GM10248 (cell line): ENCODE results near the gene NGEF.
"Not testable (repeated sequence)": the region's sequence is repeated elsewhere in the genome, so short reads cannot be mapped to it uniquely, and the experiment has no call there.

ENCODE experiments used
- CTCF ChIA-PET: fragments of 300-600 bp; sonication (Branson Sonifier 250); formaldehyde crosslinking; extraction: SDS; loops from one replicate; lab custom pipeline; 2021; ENCODE audit warnings: antibody characterized with exemption; lab: Yijun Ruan, JAX
- POLR2A ChIA-PET: fragments of 350-650 bp; sonication (Branson Sonifier 250); formaldehyde crosslinking; extraction: SDS; loops from one replicate; lab custom pipeline; 2020; ENCODE audit warnings: antibody characterized with exemption; lab: Yijun Ruan, JAX
- DNase-seq: peaks from one replicate; pipeline ENCODE4 v3.0.0; 2012; ENCODE audit errors: extremely low spot score
- TF ChIP-seq, protein P1 (sequence below): IDR thresholded peaks from 2 replicates; pipeline ENCODE4 v1.5.1; 2012; ENCODE audit warnings: mild to moderate bottlenecking, low read depth; ENCODE audit errors: extremely low read depth, missing control alignments, control extremely low read depth

NGEF gene

DNA sequence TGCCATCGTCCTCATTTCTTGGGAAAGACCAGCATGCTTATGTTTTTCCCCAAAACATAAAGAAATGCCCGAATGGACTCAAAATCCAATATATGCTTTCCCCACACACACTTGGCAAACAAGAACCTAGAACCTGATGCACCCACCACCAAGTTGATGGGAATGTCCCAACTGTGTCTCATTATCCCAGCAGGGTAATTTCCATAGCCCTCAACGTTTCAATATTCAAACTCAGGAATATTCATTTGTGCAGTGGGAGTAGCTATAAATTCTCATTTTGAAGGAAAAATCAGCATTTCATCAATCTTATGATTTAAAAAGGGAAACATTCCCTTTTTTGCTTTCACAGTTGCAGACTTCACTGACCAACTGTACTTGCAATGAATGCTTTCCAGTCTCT, 92.3 kb downstream of the NGEF start:
- DNase-seq: no peak
- POLR2A ChIA-PET: no interaction called here
- CTCF ChIA-PET: interaction anchor here (1.4 kb wide), 1 partner anchor 126 kb away, joined by 3 read pairs; no protein-coding TSS in a partner anchor
- TF ChIP-seq, protein P1, sequence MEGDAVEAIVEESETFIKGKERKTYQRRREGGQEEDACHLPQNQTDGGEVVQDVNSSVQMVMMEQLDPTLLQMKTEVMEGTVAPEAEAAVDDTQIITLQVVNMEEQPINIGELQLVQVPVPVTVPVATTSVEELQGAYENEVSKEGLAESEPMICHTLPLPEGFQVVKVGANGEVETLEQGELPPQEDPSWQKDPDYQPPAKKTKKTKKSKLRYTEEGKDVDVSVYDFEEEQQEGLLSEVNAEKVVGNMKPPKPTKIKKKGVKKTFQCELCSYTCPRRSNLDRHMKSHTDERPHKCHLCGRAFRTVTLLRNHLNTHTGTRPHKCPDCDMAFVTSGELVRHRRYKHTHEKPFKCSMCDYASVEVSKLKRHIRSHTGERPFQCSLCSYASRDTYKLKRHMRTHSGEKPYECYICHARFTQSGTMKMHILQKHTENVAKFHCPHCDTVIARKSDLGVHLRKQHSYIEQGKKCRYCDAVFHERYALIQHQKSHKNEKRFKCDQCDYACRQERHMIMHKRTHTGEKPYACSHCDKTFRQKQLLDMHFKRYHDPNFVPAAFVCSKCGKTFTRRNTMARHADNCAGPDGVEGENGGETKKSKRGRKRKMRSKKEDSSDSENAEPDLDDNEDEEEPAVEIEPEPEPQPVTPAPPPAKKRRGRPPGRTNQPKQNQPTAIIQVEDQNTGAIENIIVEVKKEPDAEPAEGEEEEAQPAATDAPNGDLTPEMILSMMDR: no peak

DNA sequence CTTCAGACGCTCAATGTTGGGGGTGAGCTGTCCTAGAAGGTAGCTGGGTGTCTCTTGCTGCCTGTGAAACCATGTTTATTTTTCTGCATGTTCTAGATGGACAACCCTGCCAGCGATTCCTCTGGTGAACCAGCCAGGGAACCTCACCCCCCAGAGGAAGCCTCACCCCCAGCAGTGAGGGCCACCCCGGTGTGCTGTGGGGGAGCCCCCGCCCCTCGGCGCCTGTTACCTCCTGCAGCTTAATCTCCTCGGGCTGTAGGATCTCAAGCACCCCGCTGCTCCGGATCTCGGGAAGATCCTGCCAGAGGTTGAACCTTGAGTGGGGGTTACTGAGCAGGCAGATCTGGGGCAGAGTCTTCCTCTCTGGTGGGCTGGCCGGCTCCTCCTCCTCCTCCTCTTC, 93.0 kb downstream of the NGEF start:
- CTCF ChIA-PET: interaction anchor here (1.0 to 1.4 kb wide), 2 partner anchors 10 to 127 kb away, joined by 3 read pairs; no protein-coding TSS in a partner anchor
- TF ChIP-seq, protein P1: no peak
- POLR2A ChIA-PET: no interaction called here
- DNase-seq: no peak

DNA sequence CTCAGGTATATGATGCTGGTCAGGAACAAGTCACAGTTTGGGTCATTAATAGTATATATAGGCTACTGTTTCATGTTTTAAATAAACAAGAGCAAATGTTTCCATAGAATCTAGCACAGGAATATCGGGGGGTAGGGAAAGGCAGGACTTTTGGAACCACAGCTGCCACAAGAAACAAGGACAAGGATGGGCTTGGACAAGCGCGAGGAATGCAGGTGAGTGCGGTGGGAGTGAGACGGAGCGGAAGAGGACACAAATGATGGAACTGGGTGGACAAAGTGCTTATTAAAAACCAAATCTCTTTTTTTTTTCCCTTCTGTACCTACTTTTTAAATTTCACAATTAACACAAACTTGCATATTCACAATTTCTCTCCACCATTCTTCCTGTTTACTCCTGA, 93.9 kb downstream of the NGEF start:
- TF ChIP-seq, protein P1: no peak
- CTCF ChIA-PET: interaction anchor here (1.0 kb wide), 1 partner anchor 11 kb away, joined by 3 read pairs; no protein-coding TSS in a partner anchor
- DNase-seq: no peak
- POLR2A ChIA-PET: no interaction called here

DNA sequence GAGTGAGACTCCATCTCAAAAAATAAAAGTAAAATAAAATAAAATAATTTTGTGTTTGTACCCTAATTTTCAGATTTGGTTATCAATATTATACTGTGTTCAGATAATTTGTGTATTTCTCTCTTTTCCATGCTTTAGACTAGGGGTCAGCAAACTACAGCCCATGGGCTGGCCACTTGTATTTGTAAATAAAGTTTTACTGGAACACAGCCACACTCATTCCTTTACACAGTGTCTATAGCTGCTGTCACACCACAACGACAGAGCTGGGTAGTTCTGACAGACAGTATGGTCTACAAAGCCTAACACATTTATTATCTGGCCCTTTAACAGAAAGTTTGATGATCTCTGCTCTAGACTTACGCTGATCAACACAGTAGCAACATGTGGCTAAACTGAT, 99.2 kb downstream of the NGEF start:
- TF ChIP-seq, protein P1: no peak
- ChIA-PET CTCF (interaction anchor here (0.8 kb wide), 1 partner anchor 99 kb away, joined by 3 read pairs; no protein-coding TSS in a partner anchor), POLR2A (no interaction called here)
- DNase-seq: no peak

DNA sequence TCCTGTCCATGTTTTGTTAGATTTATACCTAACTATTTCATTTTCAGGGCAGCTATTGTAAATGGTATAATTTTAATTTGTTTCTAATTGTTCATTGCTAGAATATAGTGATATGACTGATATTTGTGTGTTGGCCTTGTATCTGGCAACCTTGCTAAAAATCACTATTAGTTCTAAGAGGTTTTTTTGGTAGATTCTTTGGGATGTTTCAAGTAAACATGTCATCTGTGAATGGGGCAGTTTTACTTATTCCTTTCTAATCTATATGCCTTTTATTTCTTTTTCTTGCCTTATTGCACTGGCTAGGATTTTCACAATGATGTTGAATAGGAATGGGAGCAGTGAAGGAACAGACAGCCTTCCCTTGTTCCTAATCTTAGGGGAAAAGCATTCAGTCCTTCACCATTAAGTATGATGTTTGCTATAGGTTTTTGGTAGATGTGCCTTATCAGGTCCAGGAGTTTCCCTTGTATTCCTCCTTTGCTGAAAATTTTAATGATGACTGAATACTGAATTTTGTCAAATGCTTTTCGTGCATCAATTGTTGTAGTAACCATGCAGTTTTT, 101.3 kb downstream of the NGEF start:
- TF ChIP-seq, protein P1: no peak
- DNase-seq: no peak
- ChIA-PET POLR2A (no interaction called here), CTCF (no interaction called here)

DNA sequence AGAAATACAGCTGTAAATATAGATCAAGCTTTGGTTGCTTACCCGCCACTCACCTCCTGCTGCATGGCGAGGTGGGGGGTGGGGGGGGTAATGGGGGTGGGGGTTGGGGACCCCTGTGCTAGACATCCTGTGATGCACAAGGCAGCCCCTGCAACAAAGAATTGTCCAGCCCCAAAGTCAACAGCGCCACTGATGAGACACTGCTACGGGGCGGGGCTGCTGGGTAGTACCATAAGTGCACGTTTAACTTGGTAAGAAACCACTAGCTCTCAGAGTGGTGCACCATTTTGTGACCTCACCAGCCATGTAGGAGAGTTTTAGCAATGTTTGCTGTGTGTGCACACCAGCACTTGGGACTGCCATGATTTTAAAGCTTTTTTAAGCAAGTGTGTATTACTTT, 102.7 kb downstream of the NGEF start:
- TF ChIP-seq, protein P1: no peak
- CTCF ChIA-PET: no interaction called here
- POLR2A ChIA-PET: no interaction called here
- DNase-seq: no peak

DNA sequence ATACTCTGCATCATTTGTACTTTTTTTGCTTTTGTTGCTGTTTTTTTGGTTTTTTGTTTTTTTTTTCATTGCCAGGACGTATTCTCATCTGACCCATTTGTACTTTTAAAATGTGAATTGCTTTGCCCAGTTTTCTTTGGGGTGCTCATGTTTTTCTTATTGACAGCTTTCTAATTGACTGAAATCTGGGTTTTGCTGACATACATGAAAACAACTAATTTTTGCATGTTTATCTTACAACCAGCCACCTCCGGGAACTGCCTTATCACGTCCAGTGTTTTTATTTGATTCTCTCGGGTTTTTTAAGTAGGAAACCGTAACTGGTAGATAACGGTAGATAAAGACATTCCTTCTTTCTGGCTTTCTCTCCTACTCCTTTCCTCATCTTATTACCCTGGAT, 104.4 kb downstream of the NGEF start:
- ChIA-PET CTCF (no interaction called here), POLR2A (no interaction called here)
- TF ChIP-seq, protein P1: no peak
- DNase-seq: no peak

DNA sequence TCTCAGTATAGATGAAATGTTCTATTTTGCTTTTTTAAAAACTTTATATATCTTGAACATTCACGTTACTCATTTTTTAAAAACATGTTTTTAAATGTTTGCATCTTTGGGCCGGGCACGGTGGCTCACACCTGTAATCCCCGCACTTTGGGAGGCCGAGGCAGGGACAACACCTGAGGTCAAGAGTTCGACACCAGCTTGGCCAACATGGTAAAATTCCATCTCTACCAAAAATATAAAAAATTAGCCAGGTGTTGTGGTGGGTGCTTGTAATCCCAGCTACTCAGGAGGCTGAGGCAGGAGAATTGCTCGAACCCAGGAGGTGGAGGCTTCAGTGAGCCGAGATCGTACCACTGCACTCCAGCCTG, 105.4 kb downstream of the NGEF start:
- POLR2A ChIA-PET: not testable (repeated sequence)

DNA sequence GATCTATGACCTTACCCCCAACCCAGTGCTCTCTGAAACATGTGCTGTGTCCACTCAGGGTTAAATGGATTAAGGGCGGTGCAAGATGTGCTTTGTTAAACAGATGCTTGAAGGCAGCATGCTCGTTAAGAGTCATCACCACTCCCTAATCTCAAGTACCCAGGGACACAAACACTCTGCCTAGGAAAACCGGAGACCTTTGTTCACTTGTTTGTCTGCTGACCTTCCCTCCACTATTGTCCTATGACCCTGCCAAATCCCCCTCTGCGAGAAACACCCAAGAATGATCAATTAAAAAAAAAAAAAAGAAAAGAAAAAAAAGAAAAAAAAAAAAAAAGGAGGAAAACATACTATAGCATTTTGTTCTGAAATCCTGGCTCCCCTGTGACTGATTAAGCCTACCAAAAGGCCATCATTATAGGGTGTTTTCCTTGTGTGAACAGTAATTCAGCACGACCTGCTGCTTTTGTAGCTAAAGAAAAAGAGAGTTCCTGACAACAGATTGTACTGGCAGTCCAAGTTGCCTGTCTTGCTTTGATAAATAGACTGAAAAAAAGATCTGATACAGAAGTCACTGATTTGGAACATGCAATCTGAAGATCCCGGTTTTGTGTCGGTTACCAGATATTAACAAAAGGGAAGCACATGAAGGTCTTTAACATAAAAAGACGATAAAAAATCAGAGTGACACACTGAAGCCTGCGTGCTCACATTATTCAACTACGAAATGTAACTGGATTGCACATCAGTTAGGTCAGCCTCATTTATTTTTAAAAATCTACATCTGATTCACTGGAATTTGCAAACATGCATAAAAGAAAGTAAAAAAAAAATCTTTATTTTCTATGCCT, 106.0 kb downstream of the NGEF start:
- DNase-seq, POLR2A ChIA-PET, CTCF ChIA-PET: not testable (repeated sequence)

More for the DNA sequence above, 105.4 kb downstream of the NGEF start:
- DNase-seq, CTCF ChIA-PET: not testable (repeated sequence)
